ENCODE measurements around the gene C21orf91. TPM values are rescaled to one million over a fixed set of nuclear protein-coding genes. Genes with fewer than 3 reads are reported as not detected.
"Not testable (repeated sequence)": the region's sequence is repeated elsewhere in the genome, so short reads cannot be mapped to it uniquely, and the experiment has no call there.

Gene C21orf91
- polyA plus RNA-seq, 6 donors from 2014 or later, result 18.5 to 35.2 (median 32.9) TPM

GRCh38 chr21:17783003-17783402 is 36.2 kb downstream of the C21orf91 start:
- H3K27ac Mint-ChIP-seq, result peak overlapping the region in 1 of 6 donors; percentile 91
- H3K27me3 Mint-ChIP-seq, result peaks cover 0 to 3% (median 0%) of the 10 kb centered on the region in 3 donors
- peak overlapping the region in 1 of 8 donors; percentile 88 for H3K4me3 Mint-ChIP-seq
- no peak for DNase-seq
- no peak for ATAC-seq (ENCODE audit: low read depth in 2 of 2)
- peaks cover 0 to 2% (median 0%) of the 10 kb centered on the region in 7 donors for H3K9me3 Mint-ChIP-seq
- peaks cover 6 to 15% of the 10 kb centered on the region in 2 donors for H3K36me3 Mint-ChIP-seq
- peaks cover 53 to 65% (median 55%) of the 10 kb centered on the region in 3 donors for H3K4me1 Mint-ChIP-seq

GRCh38 chr21:17782051-17782450 is 37.1 kb downstream of the C21orf91 start:
- Mint-ChIP-seq H3K36me3 (peaks cover 6 to 15% of the 10 kb centered on the region in 2 donors), H3K4me1 (peaks cover 53 to 66% (median 55%) of the 10 kb centered on the region in 3 donors), H3K4me3 (peak overlapping the region in 4 of 8 donors; percentile 2 to 53 (median 29)), H3K27me3 (peaks cover 0 to 3% (median 0%) of the 10 kb centered on the region in 3 donors), H3K27ac (no peak overlapping the region), H3K9me3 (peaks cover 0 to 2% (median 0%) of the 10 kb centered on the region in 7 donors)
- DNase-seq, result no peak
- ATAC-seq (ENCODE audit: low read depth in 2 of 2), result no peak

GRCh38 chr21:17781524-17781923 is 37.6 kb downstream of the C21orf91 start:
- peaks cover 0 to 3% (median 0%) of the 10 kb centered on the region in 3 donors for H3K27me3 Mint-ChIP-seq
- H3K36me3 Mint-ChIP-seq, result peaks cover 1 to 11% of the 10 kb centered on the region in 2 donors
- ATAC-seq (ENCODE audit: low read depth in 2 of 2) (no peak), DNase-seq (no peak)
- H3K4me1 Mint-ChIP-seq, result peaks cover 53 to 67% (median 55%) of the 10 kb centered on the region in 3 donors
- peak overlapping the region in 4 of 6 donors; percentile 23 to 80 (median 60) for H3K27ac Mint-ChIP-seq
- no peak overlapping the region for H3K4me3 Mint-ChIP-seq
- peaks cover 0 to 2% (median 0%) of the 10 kb centered on the region in 7 donors for H3K9me3 Mint-ChIP-seq

GRCh38 chr21:17780539-17780938 is 38.6 kb downstream of the C21orf91 start:
- peak; percentile 51 to 60 for ATAC-seq (ENCODE audit: low read depth in 2 of 2)
- peak overlapping the region in 2 of 6 donors; percentile 28 to 52 for H3K27ac Mint-ChIP-seq
- peaks cover 0 to 2% (median 0%) of the 10 kb centered on the region in 7 donors for H3K9me3 Mint-ChIP-seq
- H3K36me3 Mint-ChIP-seq, result peaks cover 0 to 7% of the 10 kb centered on the region in 2 donors
- peaks cover 56 to 66% (median 63%) of the 10 kb centered on the region in 3 donors for H3K4me1 Mint-ChIP-seq
- H3K4me3 Mint-ChIP-seq, result peak overlapping the region in 5 of 8 donors; percentile 15 to 53 (median 25)
- H3K27me3 Mint-ChIP-seq, result peaks cover 0 to 3% (median 0%) of the 10 kb centered on the region in 3 donors
- DNase-seq, result no peak

- H3K27ac Mint-ChIP-seq, result peak overlapping the region in 1 of 6 donors; percentile 52
- peaks cover 0 to 3% (median 0%) of the 10 kb centered on the region in 3 donors for H3K27me3 Mint-ChIP-seq
- peaks cover 0 to 4% of the 10 kb centered on the region in 2 donors for H3K36me3 Mint-ChIP-seq
- peaks cover 51 to 64% (median 58%) of the 10 kb centered on the region in 3 donors for H3K4me1 Mint-ChIP-seq
- DNase-seq, result no peak
- ATAC-seq (ENCODE audit: low read depth in 2 of 2), result no peak
- peaks cover 0 to 2% (median 0%) of the 10 kb centered on the region in 7 donors for H3K9me3 Mint-ChIP-seq
- H3K4me3 Mint-ChIP-seq, result peak overlapping the region in 2 of 8 donors; percentile 15 to 29
Observed at GRCh38 chr21:17779980-17780379, 39.2 kb downstream of the C21orf91 start.

GRCh38 chr21:17779496-17779895 is 39.7 kb downstream of the C21orf91 start:
- Mint-ChIP-seq H3K27me3 (peaks cover 0 to 3% (median 1%) of the 10 kb centered on the region in 3 donors), H3K27ac (peak overlapping the region in 1 of 6 donors; percentile 16), H3K36me3 (peaks cover 0 to 4% of the 10 kb centered on the region in 2 donors), H3K4me3 (no peak overlapping the region), H3K4me1 (peaks cover 46 to 60% (median 53%) of the 10 kb centered on the region in 3 donors), H3K9me3 (peaks cover 0 to 4% (median 0%) of the 10 kb centered on the region in 7 donors)
- no peak for ATAC-seq (ENCODE audit: low read depth in 2 of 2)
- DNase-seq, result no peak

- peaks cover 0 to 6% (median 3%) of the 10 kb centered on the region in 3 donors for H3K27me3 Mint-ChIP-seq
- no peak overlapping the region for H3K27ac Mint-ChIP-seq
- H3K4me1 Mint-ChIP-seq, result peaks cover 31 to 42% (median 35%) of the 10 kb centered on the region in 3 donors
- H3K9me3 Mint-ChIP-seq, result peaks cover 0 to 12% (median 4%) of the 10 kb centered on the region in 7 donors
- DNase-seq (no peak), ATAC-seq (ENCODE audit: low read depth in 2 of 2) (no peak)
- peaks cover 0 to 4% of the 10 kb centered on the region in 2 donors for H3K36me3 Mint-ChIP-seq
- no peak overlapping the region for H3K4me3 Mint-ChIP-seq
Observed at GRCh38 chr21:17777072-17777765, 41.9 kb downstream of the C21orf91 start.

GRCh38 chr21:17775431-17776126 is 43.6 kb downstream of the C21orf91 start:
- Mint-ChIP-seq H3K9me3 (peaks cover 0 to 13% (median 9%) of the 10 kb centered on the region in 7 donors), H3K36me3 (peaks cover 0 to 4% of the 10 kb centered on the region in 2 donors), H3K27me3 (peaks cover 0 to 6% (median 3%) of the 10 kb centered on the region in 3 donors), H3K4me3 (peak overlapping the region in 7 of 8 donors; percentile 5 to 82 (median 35)), H3K27ac (no peak overlapping the region), H3K4me1 (peaks cover 17 to 26% (median 19%) of the 10 kb centered on the region in 3 donors)
- ATAC-seq (ENCODE audit: low read depth in 2 of 2) (peak; percentile 75 to 78), DNase-seq (peak; percentile 27)

GRCh38 chr21:17775021-17775420 is 44.1 kb downstream of the C21orf91 start:
- not testable (repeated sequence) for ATAC-seq (ENCODE audit: low read depth in 2 of 2); DNase-seq; H3K36me3 Mint-ChIP-seq; H3K27me3 Mint-ChIP-seq
- Mint-ChIP-seq H3K4me1 (peaks cover 11 to 20% (median 13%) of the 10 kb centered on the region in 3 donors), H3K4me3 (peak overlapping the region in 1 of 8 donors; percentile 26), H3K27ac (peak overlapping the region in 1 of 6 donors; percentile 66), H3K9me3 (peaks cover 0 to 14% (median 9%) of the 10 kb centered on the region in 7 donors)

- DNase-seq (no peak), ATAC-seq (ENCODE audit: low read depth in 2 of 2) (no peak)
Observed at GRCh38 chr21:17769447-17769845, 49.7 kb downstream of the C21orf91 start.

GRCh38 chr21:17768840-17769446 is 50.2 kb downstream of the C21orf91 start:
- H3K27ac Mint-ChIP-seq, result no peak overlapping the region
- no peaks in the 10 kb centered on the region for H3K36me3 Mint-ChIP-seq
- no peak for ATAC-seq (ENCODE audit: low read depth in 2 of 2)
- no peaks in the 10 kb centered on the region for H3K27me3 Mint-ChIP-seq
- no peak overlapping the region for H3K4me3 Mint-ChIP-seq
- no peak for DNase-seq
- no peaks in the 10 kb centered on the region for H3K4me1 Mint-ChIP-seq
- peaks cover 0 to 17% (median 6%) of the 10 kb centered on the region in 7 donors for H3K9me3 Mint-ChIP-seq

More at GRCh38 chr21:17769447-17769845, 49.7 kb downstream of the C21orf91 start:
- Mint-ChIP-seq H3K36me3 (no peaks in the 10 kb centered on the region), H3K27ac (no peak overlapping the region), H3K9me3 (peaks cover 0 to 17% (median 9%) of the 10 kb centered on the region in 7 donors), H3K4me3 (no peak overlapping the region), H3K27me3 (peaks cover 0 to 5% (median 0%) of the 10 kb centered on the region in 3 donors), H3K4me1 (no peaks in the 10 kb centered on the region)

- H3K36me3 Mint-ChIP-seq, result no peaks in the 10 kb centered on the region
- H3K27me3 Mint-ChIP-seq, result no peaks in the 10 kb centered on the region
- DNase-seq, result no peak
- H3K4me1 Mint-ChIP-seq, result no peaks in the 10 kb centered on the region
- H3K4me3 Mint-ChIP-seq, result no peak overlapping the region
- peak overlapping the region in 1 of 6 donors; percentile 76 for H3K27ac Mint-ChIP-seq
- peaks cover 0 to 4% (median 0%) of the 10 kb centered on the region in 7 donors for H3K9me3 Mint-ChIP-seq
- ATAC-seq (ENCODE audit: low read depth in 2 of 2), result no peak
Observed at GRCh38 chr21:17765207-17765606, 53.9 kb downstream of the C21orf91 start.
